DMS153 treated with DMSO at 0.1 percent for 48 hours (cell line): ENCODE results near the gene PITX3.

Experiments
- DNase-seq: peaks from one replicate; lab custom pipeline; 2025; ENCODE audit not compliant: unreplicated experiment; lab: John Stamatoyannopoulos, UW

PITX3 gene

GRCh38 chr10:102185811-102186527 is 55.3 kb downstream of the PITX3 start:
- no peak for DNase-seq

GRCh38 chr10:102185272-102185671 is 56.0 kb downstream of the PITX3 start:
- DNase-seq: no peak

GRCh38 chr10:102184606-102185005 is 56.7 kb downstream of the PITX3 start:
- DNase-seq: no peak
